ENCODE results near the gene WRAP73.

- TF ChIP-seq CTCF (IDR thresholded peaks at IDR 0.05; ENCODE audit: poor library complexity) (no peak), EZH2 (IDR thresholded peaks at IDR 0.05; ENCODE audit: borderline replicate concordance) (no peak), EZH2phosphoT487 (IDR thresholded peaks at IDR 0.05; ENCODE audit: low read depth, severe bottlenecking, unreplicated experiment) (no peak)
Observed at GRCh38 chr1:3586986-3587759, 62.7 kb downstream of the WRAP73 start.
